Measurements from ENCODE around the gene MRPS23. TPM values are rescaled to one million over a fixed set of nuclear protein-coding genes. Genes with fewer than 3 reads are reported as not detected.

The MRPS23 gene
- total and polyA plus RNA-seq, 7 donors, result 27.2 to 91.1 (median 49.2) TPM

- H3K4me3 ChIP-seq, result no peak overlapping the region
- TF ChIP-seq CTCF (IDR thresholded peaks at IDR 0.05), result no peak
- ATAC-seq (no peak), DNase-seq (no peak)
- H3K27me3 ChIP-seq (ENCODE audit: insufficient read depth in 3 of 3, low read length in 2 of 3), result no peaks in the 10 kb centered on the region
- intact Hi-C loops (cut with DNase I), result loop anchor here (5.0 to 10.0 kb wide), 3 partner anchors 226 to 694 kb away; no protein-coding TSS in a partner anchor
- H3K36me3 ChIP-seq (ENCODE audit: insufficient read depth in 1 of 2, low read depth in 1 of 2), result peaks cover 0 to 4% of the 10 kb centered on the region in 2 donors
- WGBS, 3 donors, result 87 to 94% (median 88%) methylated on average over 7 of the region's 7 CpGs
- no peaks in the 10 kb centered on the region for H3K9me3 ChIP-seq
- H3K4me1 ChIP-seq, result peaks cover 30% of the 10 kb centered on the region
- H3K27ac ChIP-seq, result no peak overlapping the region
These were observed 19.0 kb downstream of the MRPS23 start for GRCh38 chr17:57830880-57831279.

GRCh38 chr17:57823469-57824401 lies 26.1 kb downstream of the MRPS23 start:
- no peak overlapping the region for H3K27ac ChIP-seq
- H3K36me3 ChIP-seq (ENCODE audit: insufficient read depth in 1 of 2, low read depth in 1 of 2), result peaks cover 0 to 4% of the 10 kb centered on the region in 2 donors
- no peak for TF ChIP-seq CTCF (IDR thresholded peaks at IDR 0.05)
- no peaks in the 10 kb centered on the region for H3K9me3 ChIP-seq
- 76 to 79% (median 77%) methylated on average over 15 of the region's 15 CpGs for WGBS, 3 donors
- H3K27me3 ChIP-seq (ENCODE audit: insufficient read depth in 3 of 3, low read length in 2 of 3), result no peaks in the 10 kb centered on the region
- ATAC-seq, result peak in 1 of 4 donors; percentile 66
- intact Hi-C loops (cut with DNase I), result no loop called here
- no peak for DNase-seq
- H3K4me3 ChIP-seq, result no peak overlapping the region
- H3K4me1 ChIP-seq, result no peaks in the 10 kb centered on the region

GRCh38 chr17:57819867-57820266 lies 30.0 kb downstream of the MRPS23 start:
- Histone ChIP-seq H3K4me1 (no peaks in the 10 kb centered on the region), H3K36me3 (ENCODE audit: insufficient read depth in 1 of 2, low read depth in 1 of 2) (no peaks in the 10 kb centered on the region), H3K27me3 (ENCODE audit: insufficient read depth in 3 of 3, low read length in 2 of 3) (no peaks in the 10 kb centered on the region), H3K27ac (no peak overlapping the region), H3K9me3 (no peaks in the 10 kb centered on the region), H3K4me3 (no peak overlapping the region)
- ATAC-seq, result no peak
- intact Hi-C loops (cut with DNase I), result no loop called here
- no peak for TF ChIP-seq CTCF (IDR thresholded peaks at IDR 0.05)
- WGBS, 3 donors, result 71 to 93% (median 90%) methylated on average over 5 of the region's 5 CpGs
- no peak for DNase-seq

GRCh38 chr17:57819285-57819684 lies 30.6 kb downstream of the MRPS23 start:
- Histone ChIP-seq H3K4me1 (no peaks in the 10 kb centered on the region), H3K27me3 (ENCODE audit: insufficient read depth in 3 of 3, low read length in 2 of 3) (no peaks in the 10 kb centered on the region)
- DNase-seq, result no peak

More at GRCh38 chr17:57819285-57819684, 30.6 kb downstream of the MRPS23 start:
- 77 to 87% (median 80%) methylated on average over 2 of the region's 2 CpGs for WGBS, 3 donors
- no peaks in the 10 kb centered on the region for H3K9me3 ChIP-seq
- intact Hi-C loops (cut with DNase I), result no loop called here
- no peaks in the 10 kb centered on the region for H3K36me3 ChIP-seq (ENCODE audit: insufficient read depth in 1 of 2, low read depth in 1 of 2)
- no peak for TF ChIP-seq CTCF (IDR thresholded peaks at IDR 0.05)
- no peak for ATAC-seq
- no peak overlapping the region for H3K27ac ChIP-seq
- no peak overlapping the region for H3K4me3 ChIP-seq
